H9 (cell line): ENCODE data around the gene DNAJB4. TPM values are rescaled to one million over a fixed set of nuclear protein-coding genes. Genes with fewer than 3 reads are reported as not detected.

Source experiments
- DNase-seq: peaks from one replicate; pipeline ENCODE4 v3.0.0-alpha.2; 2017
- H2AFZ ChIP-seq: one replicate; pipeline ENCODE4 v1.6.1; 2013; ENCODE audit warnings: mild to moderate bottlenecking, low read length, control low read depth, moderate library complexity
- H2AK5ac ChIP-seq: 2 replicates; pipeline ENCODE4 v1.6.1; 2013; ENCODE audit warnings: low read length, control low read depth, mixed read lengths; ENCODE audit not compliant: insufficient read length
- H2BK120ac ChIP-seq: one replicate; pipeline ENCODE4 v1.6.1; 2013; ENCODE audit warnings: low read depth, mild to moderate bottlenecking, low read length, control low read depth, inconsistent platforms; ENCODE audit not compliant: poor library complexity, severe bottlenecking
- H2BK12ac ChIP-seq: 2 replicates; pipeline ENCODE4 v1.6.1; 2013; ENCODE audit warnings: low read length, control low read depth, mixed read lengths, low read depth; ENCODE audit not compliant: insufficient read length
- H2BK15ac ChIP-seq: 2 replicates; pipeline ENCODE4 v1.6.1; 2013; ENCODE audit warnings: low read depth, low read length, control low read depth
- H2BK20ac ChIP-seq: one replicate; pipeline ENCODE4 v1.6.1; 2013; ENCODE audit warnings: low read depth, mild to moderate bottlenecking, low read length, control low read depth, inconsistent platforms; ENCODE audit not compliant: poor library complexity, severe bottlenecking
- H2BK5ac ChIP-seq: 2 replicates; pipeline ENCODE4 v1.6.1; 2013; ENCODE audit warnings: low read length, control low read depth, mixed read lengths; ENCODE audit not compliant: insufficient read length
- H3K14ac ChIP-seq: 2 replicates; pipeline ENCODE4 v1.6.1; 2013; ENCODE audit warnings: low read length, control low read depth; ENCODE audit not compliant: insufficient read depth
- H3K18ac ChIP-seq: 2 replicates; pipeline ENCODE4 v1.6.1; 2013; ENCODE audit warnings: low read depth, mild to moderate bottlenecking, mixed read lengths, low read length, control low read depth; ENCODE audit not compliant: insufficient read length
- H3K23ac ChIP-seq: 2 replicates; pipeline ENCODE4 v1.6.1; 2013; ENCODE audit warnings: low read length, control low read depth, mixed read lengths, low read depth; ENCODE audit not compliant: insufficient read length
- H3K23me2 ChIP-seq: 2 replicates; pipeline ENCODE4 v1.6.1; 2013; ENCODE audit warnings: low read depth, mild to moderate bottlenecking, mixed read lengths, low read length, control low read depth; ENCODE audit not compliant: insufficient read length, poor library complexity, severe bottlenecking
- H3K27ac ChIP-seq: 2 replicates; pipeline ENCODE4 v1.5.1; 2013; ENCODE audit warnings: low read length, control low read depth, mixed read lengths, low read depth; ENCODE audit not compliant: insufficient read length
- H3K27me3 ChIP-seq: 2 replicates; pipeline ENCODE4 v1.6.1; 2013; ENCODE audit warnings: low read length, control low read depth, inconsistent platforms; ENCODE audit not compliant: insufficient read depth
- H3K4ac ChIP-seq: 2 replicates; pipeline ENCODE4 v1.6.1; 2013; ENCODE audit warnings: low read depth, mild to moderate bottlenecking, control low read depth, inconsistent platforms, low read length, moderate library complexity
- H3K4me1 ChIP-seq: 2 replicates; pipeline ENCODE4 v1.6.1; 2013; ENCODE audit warnings: low read length, control low read depth, inconsistent platforms; ENCODE audit not compliant: insufficient read depth
- H3K4me2 ChIP-seq: 2 replicates; pipeline ENCODE4 v1.6.1; 2013; ENCODE audit warnings: low read length, control low read depth, mixed read lengths; ENCODE audit not compliant: insufficient read length, insufficient read depth
- H3K56ac ChIP-seq: 2 replicates; pipeline ENCODE4 v1.6.1; 2013; ENCODE audit warnings: low read depth, mild to moderate bottlenecking, mixed read lengths, low read length, control low read depth; ENCODE audit not compliant: insufficient read length
- H3K79me1 ChIP-seq: 2 replicates; pipeline ENCODE4 v1.6.1; 2013; ENCODE audit warnings: low read depth, mild to moderate bottlenecking, moderate library complexity, low read length, control low read depth, inconsistent platforms; ENCODE audit not compliant: insufficient read depth, poor library complexity, severe bottlenecking
- H3K79me2 ChIP-seq: 2 replicates; pipeline ENCODE4 v1.6.1; 2013; ENCODE audit warnings: low read length, control low read depth, inconsistent platforms; ENCODE audit not compliant: insufficient read depth
- H3K9ac ChIP-seq: 2 replicates; pipeline ENCODE4 v1.6.1; 2013; ENCODE audit warnings: low read length, control low read depth, mixed read lengths; ENCODE audit not compliant: insufficient read length; ENCODE audit errors: extremely low read depth
- H3K9me3 ChIP-seq: one replicate; pipeline ENCODE4 v1.6.1; 2013; ENCODE audit warnings: low read depth, low read length, inconsistent platforms; ENCODE audit not compliant: control insufficient read depth
- H3T11ph ChIP-seq: one replicate; pipeline ENCODE4 v1.6.1; 2013; ENCODE audit warnings: mild to moderate bottlenecking, low read length, control low read depth, inconsistent platforms
- H4K20me1 ChIP-seq: one replicate; pipeline ENCODE4 v1.6.1; 2013; ENCODE audit not compliant: control insufficient read depth, insufficient read length, insufficient read depth
- H4K5ac ChIP-seq: 2 replicates; pipeline ENCODE4 v1.6.1; 2013; ENCODE audit warnings: low read depth, mild to moderate bottlenecking, mixed read lengths, low read length, control low read depth; ENCODE audit not compliant: insufficient read length
- H4K8ac ChIP-seq: replicated peaks from 2 replicates; pipeline ENCODE4 v1.6.1; 2013; ENCODE audit warnings: low read length, control low read depth, mixed read lengths, low read depth; ENCODE audit not compliant: insufficient read length
- H4K91ac ChIP-seq: 2 replicates; pipeline ENCODE4 v1.6.1; 2013; ENCODE audit warnings: low read depth, mild to moderate bottlenecking, moderate library complexity, mixed read lengths, low read length, control low read depth; ENCODE audit not compliant: insufficient read length
- H3K27ac Mint-ChIP-seq, 3 experiments: 2 replicates in 2 of 3; 3 replicates in 1 of 3; pipeline ENCODE4 v1.8.0; 2020 to 2021; ENCODE audit warnings: mixed read lengths in 3 of 3, mild to moderate bottlenecking in 1 of 3, moderate library complexity in 1 of 3
- H3K27me3 Mint-ChIP-seq: 2 replicates; pipeline ENCODE4 v1.8.0; 2021; ENCODE audit warnings: low read depth, mild to moderate bottlenecking, moderate library complexity, mixed read lengths
- H3K36me3 Mint-ChIP-seq, 3 experiments: 2 replicates in 2 of 3; 3 replicates in 1 of 3; pipeline ENCODE4 v1.8.0; 2020 to 2021; ENCODE audit warnings: low read depth in 3 of 3, mixed read lengths in 3 of 3; ENCODE audit not compliant: insufficient read depth in 1 of 3
- H3K4me1 Mint-ChIP-seq, 2 experiments: 2 replicates each; pipeline ENCODE4 v1.8.0; 2020; ENCODE audit warnings: mixed read lengths in 2 of 2
- H3K4me3 Mint-ChIP-seq, 2 experiments: 2 replicates in 1 of 2; 3 replicates in 1 of 2; pipeline ENCODE4 v1.8.0; 2020 to 2021; ENCODE audit warnings: mild to moderate bottlenecking in 2 of 2, mixed read lengths in 2 of 2, moderate library complexity in 1 of 2
- H3K9me3 Mint-ChIP-seq, 2 experiments: 2 replicates in 1 of 2; 3 replicates in 1 of 2; pipeline ENCODE4 v1.8.0; 2020; ENCODE audit warnings: mild to moderate bottlenecking in 2 of 2, mixed read lengths in 2 of 2, moderate library complexity in 1 of 2
- WGBS: extraction: QIAGEN DNeasy Blood & Tissue Kit; methylation state at CpG from one replicate; pipeline ENCODE4 v1.1.7; 2013; ENCODE audit warnings: missing lambda C conversion rate, low lambda C conversion rate, mixed read lengths; ENCODE audit not compliant: insufficient read length; ENCODE audit errors: extremely low coverage; 5-methylcytosine and 5-hydroxymethylcytosine counted together
- total RNA-seq: library from RNA; stranded (reverse); gene quantifications from 2 replicates; pipeline ENCODE4 v1.2.1, GENCODE V29; 2021
- TF ChIP-seq, protein P1 (sequence below): fragments of 200-600 bp; sonication (generic); conservative IDR thresholded peaks from 3 replicates; pipeline ENCODE4 v1.8.0; 2021; ENCODE audit warnings: antibody characterized with exemption, mild to moderate bottlenecking

DNAJB4 gene
- total RNA-seq, 1 experiment from 2014 or later: 8.1 TPM

DNA sequence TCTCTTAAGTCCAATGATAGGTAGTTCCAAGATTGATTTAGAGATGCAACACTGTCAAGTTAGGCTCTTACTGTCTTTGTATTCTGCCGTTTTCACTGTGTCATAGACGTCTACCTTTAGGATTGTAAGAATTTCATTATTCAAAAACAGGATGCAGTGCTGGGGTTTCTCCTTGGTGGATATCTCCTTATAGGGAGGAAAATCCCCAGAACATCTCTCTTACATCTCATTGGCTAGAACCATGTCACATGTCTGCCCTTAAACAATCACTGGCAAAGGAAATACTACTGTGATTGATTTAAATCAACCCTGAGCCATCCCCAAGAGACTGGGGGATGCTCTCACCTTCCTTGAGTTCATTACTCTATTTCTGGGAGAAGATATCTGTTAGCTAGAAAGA, 15.0 kb upstream of the DNAJB4 start:
- peaks cover 9% of the 10 kb centered on the region; the same call in 1 of the 2 replicates for H3K79me2 ChIP-seq
- H3K4me2 ChIP-seq: no peak overlapping the region
- no peak overlapping the region for H2AK5ac ChIP-seq
- H3K36me3 Mint-ChIP-seq: peaks cover 4 to 19% (median 14%) of the 10 kb centered on the region in 3 experiments
- H2AFZ ChIP-seq: no peak overlapping the region
- no peak overlapping the region for H2BK120ac ChIP-seq
- no peak overlapping the region for H3K23ac ChIP-seq
- no peaks in the 10 kb centered on the region for H4K20me1 ChIP-seq
- H3K9ac ChIP-seq: no peak overlapping the region
- no peaks in the 10 kb centered on the region for H3K9me3 Mint-ChIP-seq
- no peak overlapping the region for H2BK12ac ChIP-seq
- H3K4me1 ChIP-seq: no peaks in the 10 kb centered on the region
- no peak overlapping the region for H3K18ac ChIP-seq
- peaks cover 6% of the 10 kb centered on the region for H3K79me1 ChIP-seq
- H4K91ac ChIP-seq: no peak overlapping the region
- no peak overlapping the region for H3K27ac ChIP-seq
- no peak for DNase-seq
- H2BK5ac ChIP-seq: no peak overlapping the region
- no peak overlapping the region for H3K4ac ChIP-seq
- no peaks in the 10 kb centered on the region for H3K23me2 ChIP-seq
- peaks cover 21 to 26% of the 10 kb centered on the region in 2 experiments for H3K4me1 Mint-ChIP-seq
- no peak overlapping the region for H4K8ac ChIP-seq
- H2BK15ac ChIP-seq: no peak overlapping the region
- H3T11ph ChIP-seq: no peak overlapping the region
- no peaks in the 10 kb centered on the region for H3K27me3 Mint-ChIP-seq
- H3K4me3 Mint-ChIP-seq: no peak overlapping the region
- H3K27me3 ChIP-seq: no peaks in the 10 kb centered on the region
- no peak overlapping the region for H2BK20ac ChIP-seq
- no peak overlapping the region for H3K56ac ChIP-seq
- H4K5ac ChIP-seq: no peak overlapping the region
- H3K27ac Mint-ChIP-seq: no peak overlapping the region
- no peaks in the 10 kb centered on the region for H3K9me3 ChIP-seq
- WGBS: no CpG with 5 or more reads among the region's 2 CpGs
- TF ChIP-seq, protein P1, sequence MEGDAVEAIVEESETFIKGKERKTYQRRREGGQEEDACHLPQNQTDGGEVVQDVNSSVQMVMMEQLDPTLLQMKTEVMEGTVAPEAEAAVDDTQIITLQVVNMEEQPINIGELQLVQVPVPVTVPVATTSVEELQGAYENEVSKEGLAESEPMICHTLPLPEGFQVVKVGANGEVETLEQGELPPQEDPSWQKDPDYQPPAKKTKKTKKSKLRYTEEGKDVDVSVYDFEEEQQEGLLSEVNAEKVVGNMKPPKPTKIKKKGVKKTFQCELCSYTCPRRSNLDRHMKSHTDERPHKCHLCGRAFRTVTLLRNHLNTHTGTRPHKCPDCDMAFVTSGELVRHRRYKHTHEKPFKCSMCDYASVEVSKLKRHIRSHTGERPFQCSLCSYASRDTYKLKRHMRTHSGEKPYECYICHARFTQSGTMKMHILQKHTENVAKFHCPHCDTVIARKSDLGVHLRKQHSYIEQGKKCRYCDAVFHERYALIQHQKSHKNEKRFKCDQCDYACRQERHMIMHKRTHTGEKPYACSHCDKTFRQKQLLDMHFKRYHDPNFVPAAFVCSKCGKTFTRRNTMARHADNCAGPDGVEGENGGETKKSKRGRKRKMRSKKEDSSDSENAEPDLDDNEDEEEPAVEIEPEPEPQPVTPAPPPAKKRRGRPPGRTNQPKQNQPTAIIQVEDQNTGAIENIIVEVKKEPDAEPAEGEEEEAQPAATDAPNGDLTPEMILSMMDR: no peak
- no peak overlapping the region for H3K14ac ChIP-seq
